Transverse colon (tissue), 4 donors: ENCODE results near the gene MEGF9. TPM values are rescaled to one million over a fixed set of nuclear protein-coding genes. Genes with fewer than 3 reads are reported as not detected.

Experiments
- DNase-seq: peaks from one replicate; pipeline ENCODE4 v3.0.0-alpha.2; 2019
- H3K27ac ChIP-seq, 4 donors: fragments of 200-600 bp; sonication (generic); 2 replicates each; pipeline ENCODE4 v1.5.1; 2016 to 2018; ENCODE audit warnings: inconsistent platforms in 4 of 4
- H3K27me3 ChIP-seq: fragments of 200-600 bp; sonication (generic); 2 replicates; pipeline ENCODE4 v1.5.1; 2017; ENCODE audit warnings: inconsistent platforms
- H3K36me3 ChIP-seq, 4 donors: fragments of 200-600 bp; sonication (generic); 2 replicates each; pipeline ENCODE4 v1.5.1; 2017 to 2019; ENCODE audit warnings: inconsistent platforms in 4 of 4
- H3K4me1 ChIP-seq, 4 donors: fragments of 200-600 bp; sonication (generic); 2 replicates each; pipeline ENCODE4 v1.5.1; 2017 to 2020; ENCODE audit warnings: inconsistent platforms in 4 of 4
- H3K4me3 ChIP-seq, 4 donors: fragments of 200-600 bp; sonication (generic); 1 replicate in 1 of 4; 2 replicates in 3 of 4; pipeline versions ENCODE4 v1.5.1 to v1.6.1; 2017 to 2019; ENCODE audit warnings: inconsistent platforms in 4 of 4
- H3K9me3 ChIP-seq, 2 donors: fragments of 200-600 bp; sonication (generic); 2 replicates each; pipeline ENCODE4 v1.5.1; 2017 to 2019; ENCODE audit warnings: inconsistent platforms in 2 of 2
- CTCF ChIP-seq, 5 experiments: fragments of 200-600 bp in 3 of 5; fragments of 450-650 bp in 2 of 5; sonication (generic) in 3 of 5; IDR thresholded peaks; 1 replicate in 2 of 5; 2 replicates in 3 of 5; pipeline ENCODE4 v1.5.1; 2016 to 2017; ENCODE audit warnings: antibody characterized with exemption in 5 of 5, inconsistent platforms in 3 of 5, mild to moderate bottlenecking in 2 of 5, moderate library complexity in 1 of 5
- EP300 ChIP-seq: sonication (generic); formaldehyde crosslinking; IDR thresholded peaks from one replicate; pipeline ENCODE4 v1.6.1; 2017; ENCODE audit warnings: antibody characterized with exemption, low read depth
- POLR2A ChIP-seq: fragments of 450-650 bp; IDR thresholded peaks from one replicate; pipeline ENCODE4 v1.6.1; 2016; ENCODE audit warnings: antibody characterized with exemption, mild to moderate bottlenecking, moderate library complexity
- POLR2AphosphoS5 ChIP-seq, 3 donors: sonication (generic); formaldehyde crosslinking; IDR thresholded peaks; one replicate each; pipeline ENCODE4 v1.6.1; 2016; ENCODE audit warnings: antibody characterized with exemption in 3 of 3
- WGBS, 2 donors: methylation state at CpG; one replicate each; pipeline ENCODE4 v1.1.5; 2018; ENCODE audit warnings: low coverage in 1 of 2; 5-methylcytosine and 5-hydroxymethylcytosine counted together
- in situ Hi-C, 4 donors: fragments of 200-750 bp; cut with MboI; loops; one replicate each; pipeline versions ENCODE4 v1.15.0 to v1.15.1; 2017; ENCODE audit warnings: low sequenced_read_pairs in 3 of 4, low pct_ligation_motif_present in 1 of 4, low pct_unique_long_range_greater_than_20kb in 1 of 4
- intact Hi-C: fragments of 100-400 bp; cut with DNase I; formaldehyde crosslinking; loops from one replicate; pipeline ENCODE4 v1.15.1; 2023; ENCODE audit warnings: low total_unique reads
- total RNA-seq, 4 donors: library from RNA; depleted of rRNA; stranded (reverse); fragments of >200 nt; gene quantifications; one replicate each; pipeline ENCODE4 v1.1.0, GENCODE V29; 2016

The MEGF9 gene
- total RNA-seq, 4 donors from 2014 or later = 6.7 to 17.9 (median 12.7) TPM

- Histone ChIP-seq H3K36me3 (peaks cover 0 to 55% (median 13%) of the 10 kb centered on the region in 4 donors), H3K27ac (no peak overlapping the region), H3K9me3 (no peaks in the 10 kb centered on the region), H3K4me1 (peaks cover 0 to 7% (median 0%) of the 10 kb centered on the region in 4 donors), H3K27me3 (no peaks in the 10 kb centered on the region), H3K4me3 (no peak overlapping the region)
- intact Hi-C loops (no loop called here), in situ Hi-C loops (no loop called here)
- DNase-seq = no peak
- TF ChIP-seq EP300 (no peak), POLR2AphosphoS5 (IDR thresholded peaks at IDR 0.05) (no peak), CTCF (IDR thresholded peaks at IDR 0.05) (no peak), POLR2A (no peak)
- 96 to 100% methylated on average over 2 to 4 of the region's 4 CpGs for WGBS, 2 donors
Measured at GRCh38 chr9:120567874-120568273, 146.4 kb downstream of the MEGF9 start.

- Histone ChIP-seq H3K27ac (no peak overlapping the region), H3K4me3 (no peak overlapping the region), H3K36me3 (peaks cover 0 to 55% (median 13%) of the 10 kb centered on the region in 4 donors), H3K4me1 (peaks cover 0 to 7% (median 0%) of the 10 kb centered on the region in 4 donors), H3K9me3 (no peaks in the 10 kb centered on the region), H3K27me3 (no peaks in the 10 kb centered on the region)
- DNase-seq = no peak
- intact Hi-C loops = no loop called here
- in situ Hi-C loops = no loop called here
- 87 to 89% methylated on average over 3 of the region's 3 CpGs for WGBS, 2 donors
- TF ChIP-seq POLR2A = no peak
- no peak for TF ChIP-seq POLR2AphosphoS5 (IDR thresholded peaks at IDR 0.05)
- no peak for TF ChIP-seq EP300
- no peak for TF ChIP-seq CTCF (IDR thresholded peaks at IDR 0.05)
Measured at GRCh38 chr9:120567081-120567480, 147.2 kb downstream of the MEGF9 start.

GRCh38 chr9:120564589-120564988 lies 149.7 kb downstream of the MEGF9 start:
- Histone ChIP-seq H3K36me3 (peaks cover 0 to 33% (median 7%) of the 10 kb centered on the region in 4 donors), H3K9me3 (no peaks in the 10 kb centered on the region)
- in situ Hi-C loops = no loop called here

GRCh38 chr9:120562861-120563443 lies 151.3 kb downstream of the MEGF9 start:
- intact Hi-C loops (no loop called here), in situ Hi-C loops (no loop called here)
- Histone ChIP-seq H3K4me1 (peaks cover 0 to 7% (median 0%) of the 10 kb centered on the region in 4 donors), H3K27ac (no peak overlapping the region), H3K9me3 (no peaks in the 10 kb centered on the region), H3K27me3 (no peaks in the 10 kb centered on the region), H3K36me3 (peaks cover 0 to 18% (median 2%) of the 10 kb centered on the region in 4 donors), H3K4me3 (no peak overlapping the region)
- DNase-seq = peak; percentile 57
- no peak for TF ChIP-seq POLR2A
- no peak for TF ChIP-seq POLR2AphosphoS5 (IDR thresholded peaks at IDR 0.05)
- TF ChIP-seq EP300 = no peak
- no peak for TF ChIP-seq CTCF (IDR thresholded peaks at IDR 0.05)
- 65 to 67% methylated on average over 6 to 8 of the region's 8 CpGs for WGBS, 2 donors

More at GRCh38 chr9:120564589-120564988, 149.7 kb downstream of the MEGF9 start:
- Histone ChIP-seq H3K4me3 (no peak overlapping the region), H3K27me3 (no peaks in the 10 kb centered on the region), H3K27ac (no peak overlapping the region), H3K4me1 (peaks cover 0 to 7% (median 0%) of the 10 kb centered on the region in 4 donors)
- WGBS, 2 donors = 99% methylated on average over 3 of the region's 3 CpGs; no CpG with 5 or more reads in 1 of the 2 donors
- intact Hi-C loops = no loop called here
- TF ChIP-seq POLR2AphosphoS5 (IDR thresholded peaks at IDR 0.05) (no peak), POLR2A (no peak), CTCF (IDR thresholded peaks at IDR 0.05) (no peak), EP300 (no peak)
- DNase-seq = no peak
